A549 treated with dexamethasone at 1 μM for 4 hours (cell line): ENCODE data around the gene DNPEP. TPM values are rescaled to one million over a fixed set of nuclear protein-coding genes. Genes with fewer than 3 reads are reported as not detected.

Experiments
- total RNA-seq: library from RNA; stranded (reverse); fragments of 200-300 nt; extraction: Qiagen RNA extraction; gene quantifications from 5 replicates; pipeline ENCODE4 v1.2.3, GENCODE V29; 2022

The DNPEP gene
- total RNA-seq, result 52.0 to 63.4 TPM (median 55.8 TPM) in 5 replicates

DNA sequence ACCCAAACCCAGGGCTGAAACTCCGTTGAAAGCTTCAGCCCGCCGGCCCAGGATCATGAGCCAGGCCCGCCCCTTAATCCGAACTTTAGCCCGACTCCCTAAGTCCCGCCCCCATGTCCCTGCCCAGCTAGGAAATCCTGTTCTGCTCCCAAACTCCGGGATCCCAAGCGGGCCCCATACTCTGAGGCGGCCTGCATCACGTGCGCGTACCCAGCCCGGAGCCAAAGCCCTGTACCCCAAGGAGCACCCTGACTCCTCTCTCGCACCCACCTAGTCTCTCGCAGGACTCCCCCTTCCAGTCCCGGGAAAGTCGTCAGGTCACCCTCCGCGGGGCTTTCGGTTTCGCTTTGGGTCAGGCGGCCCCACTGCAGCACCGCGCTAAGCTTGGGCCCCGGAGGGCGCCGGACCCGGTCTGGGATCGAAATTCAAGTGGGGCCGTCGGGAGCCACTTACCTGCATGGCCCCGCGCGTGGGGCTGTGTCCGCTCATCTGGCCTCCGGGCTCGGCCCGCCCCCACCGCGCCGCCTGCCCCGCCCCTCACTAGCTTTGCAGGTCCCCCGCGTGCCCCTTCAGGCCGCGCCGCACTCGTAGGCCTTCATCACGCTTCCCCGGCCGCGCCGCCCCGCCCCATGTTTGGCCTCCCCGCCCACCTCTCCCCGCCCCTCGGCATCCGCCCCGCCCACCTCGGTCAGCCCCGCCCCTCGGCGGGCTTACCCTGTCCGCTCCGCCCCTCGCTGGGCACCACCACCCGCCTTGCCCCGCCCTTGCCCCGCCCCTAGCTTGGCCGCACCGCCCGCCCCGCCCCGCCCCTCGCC lies at the start of gene DNPEP:
TSS of gene DNPEP (minus strand) at position 607 of the 815 bp plus-strand sequence. CDS start at position 489, 118 bp downstream.

DNA sequence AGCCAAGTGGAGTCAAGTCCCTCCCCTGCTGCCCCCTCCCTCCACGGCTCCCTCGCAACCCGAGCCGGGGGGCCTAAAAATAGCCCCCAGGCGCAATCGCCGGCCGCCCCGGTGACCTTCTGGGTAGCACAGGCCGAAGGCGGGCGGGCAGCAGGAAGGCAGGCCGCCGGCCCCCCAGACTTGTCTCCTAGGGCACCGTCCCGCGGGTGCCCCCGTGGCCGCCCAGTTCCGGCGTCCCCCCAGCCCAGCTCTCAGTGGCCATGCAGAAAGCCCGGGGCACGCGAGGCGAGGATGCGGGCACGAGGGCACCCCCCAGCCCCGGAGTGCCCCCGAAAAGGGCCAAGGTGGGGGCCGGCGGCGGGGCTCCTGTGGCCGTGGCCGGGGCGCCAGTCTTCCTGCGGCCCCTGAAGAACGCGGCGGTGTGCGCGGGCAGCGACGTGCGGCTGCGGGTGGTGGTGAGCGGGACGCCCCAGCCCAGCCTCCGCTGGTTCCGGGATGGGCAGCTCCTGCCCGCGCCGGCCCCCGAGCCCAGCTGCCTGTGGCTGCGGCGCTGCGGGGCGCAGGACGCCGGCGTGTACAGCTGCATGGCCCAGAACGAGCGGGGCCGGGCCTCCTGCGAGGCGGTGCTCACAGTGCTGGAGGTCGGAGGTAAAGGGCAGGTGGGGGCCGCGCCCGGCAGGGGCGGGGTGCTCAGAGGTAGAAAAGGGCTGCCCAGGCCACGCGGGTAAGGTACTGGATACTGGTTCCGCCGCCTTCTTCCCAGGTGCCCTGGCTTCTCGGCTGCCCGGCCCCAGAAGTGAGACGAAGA lies 47.2 kb upstream of the DNPEP start, which contains the start of gene SPEG:
TSS of gene SPEG (plus strand) at position 126 of the 808 bp plus-strand sequence. CDS start at position 261, 135 bp downstream.

DNA sequence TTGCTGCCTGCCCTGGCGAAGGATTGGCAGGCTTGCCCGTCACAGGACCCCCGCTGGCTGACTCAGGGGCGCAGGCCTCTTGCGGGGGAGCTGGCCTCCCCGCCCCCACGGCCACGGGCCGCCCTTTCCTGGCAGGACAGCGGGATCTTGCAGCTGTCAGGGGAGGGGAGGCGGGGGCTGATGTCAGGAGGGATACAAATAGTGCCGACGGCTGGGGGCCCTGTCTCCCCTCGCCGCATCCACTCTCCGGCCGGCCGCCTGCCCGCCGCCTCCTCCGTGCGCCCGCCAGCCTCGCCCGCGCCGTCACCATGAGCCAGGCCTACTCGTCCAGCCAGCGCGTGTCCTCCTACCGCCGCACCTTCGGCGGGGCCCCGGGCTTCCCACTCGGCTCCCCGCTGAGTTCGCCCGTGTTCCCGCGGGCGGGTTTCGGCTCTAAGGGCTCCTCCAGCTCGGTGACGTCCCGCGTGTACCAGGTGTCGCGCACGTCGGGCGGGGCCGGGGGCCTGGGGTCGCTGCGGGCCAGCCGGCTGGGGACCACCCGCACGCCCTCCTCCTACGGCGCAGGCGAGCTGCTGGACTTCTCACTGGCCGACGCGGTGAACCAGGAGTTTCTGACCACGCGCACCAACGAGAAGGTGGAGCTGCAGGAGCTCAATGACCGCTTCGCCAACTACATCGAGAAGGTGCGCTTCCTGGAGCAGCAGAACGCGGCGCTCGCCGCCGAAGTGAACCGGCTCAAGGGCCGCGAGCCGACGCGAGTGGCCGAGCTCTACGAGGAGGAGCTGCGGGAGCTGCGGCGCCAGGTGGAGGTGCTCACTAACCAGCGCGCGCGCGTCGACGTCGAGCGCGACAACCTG lies 30.7 kb upstream of the DNPEP start, which contains the start of gene DES:
TSS of gene DES (plus strand) at position 223 of the 857 bp plus-strand sequence. CDS start at position 309, 86 bp downstream.

GRCh38 chr2:219332542-219332941 lies 55.2 kb downstream of the DNPEP start, which contains the start of gene RESP18:
RESP18 (minus strand) TSS chr2:219332744.

Other genes starting within 250 kb of the DNPEP start
- gene NHEJ1, start 227.1 kb downstream of the DNPEP start, total RNA-seq, result 16.7 to 18.7 TPM (median 17.5 TPM) in 5 replicates
- gene SLC23A3, start 217.9 kb downstream of the DNPEP start, total RNA-seq, result 0.45 to 0.75 TPM (median 0.55 TPM) in 5 replicates
- 35.3 to 42.6 TPM (median 41.4 TPM) in 5 replicates for gene CNPPD1, start 211.0 kb downstream of the DNPEP start, total RNA-seq
- 58.6 to 77.6 TPM (median 75.6 TPM) in 5 replicates for gene RETREG2, start 209.6 kb downstream of the DNPEP start, total RNA-seq
- 12.3 to 20.7 TPM (median 19.3 TPM) in 5 replicates for gene ZFAND2B, start 181.1 kb downstream of the DNPEP start, total RNA-seq
- 22.3 to 30.8 TPM (median 27.9 TPM) in 5 replicates for gene ABCB6, start 169.0 kb downstream of the DNPEP start, total RNA-seq
- 33.6 to 46.8 TPM (median 45.2 TPM) in 5 replicates for gene ATG9A, start 158.3 kb downstream of the DNPEP start, total RNA-seq
- gene ANKZF1, start 158.1 kb downstream of the DNPEP start, total RNA-seq, result 11.5 to 16.9 TPM (median 13.8 TPM) in 5 replicates
- 6.0 to 7.1 TPM (median 6.6 TPM) in 5 replicates for gene GLB1L, start 142.5 kb downstream of the DNPEP start, total RNA-seq
- gene STK16, start 142.4 kb downstream of the DNPEP start, total RNA-seq, result 25.9 to 30.2 TPM (median 28.5 TPM) in 5 replicates
- gene TUBA4B, start 134.7 kb downstream of the DNPEP start, total RNA-seq, result 0.12 to 0.20 TPM (median 0.16 TPM) in 3 of 5 replicates, not detected in the others
- 250 to 308 TPM (median 286 TPM) in 5 replicates for gene TUBA4A, start 134.0 kb downstream of the DNPEP start, total RNA-seq
- 29.5 to 38.9 TPM (median 35.6 TPM) in 5 replicates for gene DNAJB2, start 108.5 kb downstream of the DNPEP start, total RNA-seq
- gene PTPRN, start 78.5 kb downstream of the DNPEP start, total RNA-seq, result 0.97 to 1.8 TPM (median 1.4 TPM) in 5 replicates
- gene RESP18, start 55.2 kb downstream of the DNPEP start, total RNA-seq, result not detected in 5 replicates
- gene DES, start 30.5 kb upstream of the DNPEP start, total RNA-seq, result 0.38 to 0.47 TPM (median 0.45 TPM) in 5 replicates
- gene SPEG, start 46.9 kb upstream of the DNPEP start, total RNA-seq, result 7.0 to 12.6 TPM (median 9.4 TPM) in 5 replicates
- 33.1 to 38.9 TPM (median 37.2 TPM) in 5 replicates for gene GMPPA, start 111.0 kb upstream of the DNPEP start, total RNA-seq
- gene ASIC4, start 126.6 kb upstream of the DNPEP start, total RNA-seq, result 0.05 to 0.08 TPM (median 0.05 TPM) in 4 of 5 replicates, not detected in the other
- 16.9 to 30.5 TPM (median 28.2 TPM) in 5 replicates for gene CHPF, start 155.9 kb upstream of the DNPEP start, total RNA-seq
- 0.56 to 1.2 TPM (median 1.1 TPM) in 5 replicates for gene TMEM198, start 156.1 kb upstream of the DNPEP start, total RNA-seq
- 15.2 to 24.0 TPM (median 22.3 TPM) in 5 replicates for gene OBSL1, start 183.6 kb upstream of the DNPEP start, total RNA-seq
- 0.35 to 0.47 TPM (median 0.38 TPM) in 5 replicates for gene INHA, start 184.4 kb upstream of the DNPEP start, total RNA-seq
- gene STK11IP, start 209.9 kb upstream of the DNPEP start, total RNA-seq, result 9.9 to 18.3 TPM (median 16.3 TPM) in 5 replicates
- 1.9 to 4.0 TPM (median 2.9 TPM) in 5 replicates for gene SLC4A3, start 239.7 kb upstream of the DNPEP start, total RNA-seq